K562 (cell line): ENCODE measurements around the gene L3MBTL1. TPM values are rescaled to one million over a fixed set of nuclear protein-coding genes. Genes with fewer than 3 reads are reported as not detected.

Experiments
- DIDO1 ChIP-seq: fragments of 450-650 bp; IDR thresholded peaks from 2 replicates; pipeline ENCODE4 v1.6.1; 2016; ENCODE audit warnings: low read depth, missing biosample characterization, missing genetic modification characterization
- GABPB1 ChIP-seq: sonication (generic); formaldehyde crosslinking; IDR thresholded peaks from 2 replicates; pipeline ENCODE4 v1.8.0; 2022; ENCODE audit warnings: mild to moderate bottlenecking, missing genetic modification reagents
- HDAC3 ChIP-seq: fragments of 450-650 bp; IDR thresholded peaks from 2 replicates; pipeline ENCODE4 v1.6.1; 2018; ENCODE audit warnings: borderline replicate concordance, mild to moderate bottlenecking, moderate library complexity; ENCODE audit not compliant: partially characterized antibody
- LEF1 ChIP-seq: fragments of 450-650 bp; IDR thresholded peaks from 2 replicates; pipeline ENCODE4 v1.6.1; 2016; ENCODE audit warnings: mild to moderate bottlenecking
- MBD2 ChIP-seq: sonication (generic); IDR thresholded peaks from 2 replicates; pipeline ENCODE4 v1.6.1; 2016; ENCODE audit warnings: low read depth, borderline replicate concordance
- NCOR1 ChIP-seq: fragments of 450-650 bp; IDR thresholded peaks from 2 replicates; pipeline ENCODE4 v1.6.1; 2016; ENCODE audit warnings: mild to moderate bottlenecking, moderate library complexity
- SRSF7 ChIP-seq: fragments of 200-400 bp; formaldehyde crosslinking; optimal IDR thresholded peaks from 2 replicates; pipeline ENCODE3; 2017; ENCODE audit warnings: mild to moderate bottlenecking, low read depth, low read length
- ZNF124 ChIP-seq: sonication (generic); formaldehyde crosslinking; IDR thresholded peaks from 2 replicates; pipeline ENCODE4 v1.8.1; 2022; ENCODE audit warnings: missing genetic modification reagents
- ZNF274 ChIP-seq: IDR thresholded peaks from 2 replicates; pipeline ENCODE4 v1.6.1; 2011; ENCODE audit warnings: low read depth, mild to moderate bottlenecking, low read length, moderate library complexity, borderline replicate concordance
- ZNF436 ChIP-seq: fragments of 250-450, 450-650 bp; sonication (Bioruptor Pico); formaldehyde crosslinking; IDR thresholded peaks from 2 replicates; pipeline ENCODE4 v1.7.0; 2020; ENCODE audit warnings: mild to moderate bottlenecking
- ZNF717 ChIP-seq: fragments of 250-450 bp; sonication (Bioruptor Pico); IDR thresholded peaks from 2 replicates; pipeline ENCODE4 v1.5.0; 2021
- polyA plus RNA-seq, 8 experiments: library from polyadenylated mRNA; depleted of rRNA in 4 of 8; stranded (reverse) in 5 of 8; unstranded in 3 of 8; fragments of >200 nt; fragmentation: Nextera tagmentation in 2 of 8; fragmentation: Illumina TruSeq in 1 of 8; extraction: Ambion mirVana in 2 of 8; extraction: Trizol in 1 of 8; gene quantifications; 2 replicates each; pipeline versions ENCODE4 v1.2.1 to v1.2.3, GENCODE V29; 2011 to 2014; ENCODE audit warnings: inconsistent platforms in 1 of 8, missing spikeins in 1 of 8
- total RNA-seq, 7 experiments: library from RNA; depleted of rRNA in 6 of 7; stranded (reverse); fragments of >200 nt in 6 of 7; fragmentation: Illumina TruSeq in 2 of 7; extraction: Trizol in 2 of 7; gene quantifications; 2 replicates each; pipeline versions ENCODE4 v1.2.1 to v1.2.3, GENCODE V29; 2011 to 2021; ENCODE audit warnings: low replicate concordance in 1 of 7
- TF ChIP-seq, protein P1 (sequence below): fragments of 450-650 bp; IDR thresholded peaks from 2 replicates; pipeline ENCODE4 v1.6.1; 2016; ENCODE audit warnings: mild to moderate bottlenecking, moderate library complexity

Gene L3MBTL1
- total and polyA plus RNA-seq, 9 of the 15 experiments (the other 6 are each of a cell fraction or from before 2014, with no cell fraction given), result 0.77 to 10.0 (median 4.4) TPM

GRCh38 chr20:43535370-43536004 is 28.0 kb downstream of the L3MBTL1 start (continued):
- no peak for TF ChIP-seq MBD2
- no peak for TF ChIP-seq DIDO1 (tag)
- no peak for TF ChIP-seq ZNF717 (CRISPR knock-in tag)
- no peak for TF ChIP-seq NCOR1
- no peak for TF ChIP-seq ZNF124
- TF ChIP-seq, protein P1, sequence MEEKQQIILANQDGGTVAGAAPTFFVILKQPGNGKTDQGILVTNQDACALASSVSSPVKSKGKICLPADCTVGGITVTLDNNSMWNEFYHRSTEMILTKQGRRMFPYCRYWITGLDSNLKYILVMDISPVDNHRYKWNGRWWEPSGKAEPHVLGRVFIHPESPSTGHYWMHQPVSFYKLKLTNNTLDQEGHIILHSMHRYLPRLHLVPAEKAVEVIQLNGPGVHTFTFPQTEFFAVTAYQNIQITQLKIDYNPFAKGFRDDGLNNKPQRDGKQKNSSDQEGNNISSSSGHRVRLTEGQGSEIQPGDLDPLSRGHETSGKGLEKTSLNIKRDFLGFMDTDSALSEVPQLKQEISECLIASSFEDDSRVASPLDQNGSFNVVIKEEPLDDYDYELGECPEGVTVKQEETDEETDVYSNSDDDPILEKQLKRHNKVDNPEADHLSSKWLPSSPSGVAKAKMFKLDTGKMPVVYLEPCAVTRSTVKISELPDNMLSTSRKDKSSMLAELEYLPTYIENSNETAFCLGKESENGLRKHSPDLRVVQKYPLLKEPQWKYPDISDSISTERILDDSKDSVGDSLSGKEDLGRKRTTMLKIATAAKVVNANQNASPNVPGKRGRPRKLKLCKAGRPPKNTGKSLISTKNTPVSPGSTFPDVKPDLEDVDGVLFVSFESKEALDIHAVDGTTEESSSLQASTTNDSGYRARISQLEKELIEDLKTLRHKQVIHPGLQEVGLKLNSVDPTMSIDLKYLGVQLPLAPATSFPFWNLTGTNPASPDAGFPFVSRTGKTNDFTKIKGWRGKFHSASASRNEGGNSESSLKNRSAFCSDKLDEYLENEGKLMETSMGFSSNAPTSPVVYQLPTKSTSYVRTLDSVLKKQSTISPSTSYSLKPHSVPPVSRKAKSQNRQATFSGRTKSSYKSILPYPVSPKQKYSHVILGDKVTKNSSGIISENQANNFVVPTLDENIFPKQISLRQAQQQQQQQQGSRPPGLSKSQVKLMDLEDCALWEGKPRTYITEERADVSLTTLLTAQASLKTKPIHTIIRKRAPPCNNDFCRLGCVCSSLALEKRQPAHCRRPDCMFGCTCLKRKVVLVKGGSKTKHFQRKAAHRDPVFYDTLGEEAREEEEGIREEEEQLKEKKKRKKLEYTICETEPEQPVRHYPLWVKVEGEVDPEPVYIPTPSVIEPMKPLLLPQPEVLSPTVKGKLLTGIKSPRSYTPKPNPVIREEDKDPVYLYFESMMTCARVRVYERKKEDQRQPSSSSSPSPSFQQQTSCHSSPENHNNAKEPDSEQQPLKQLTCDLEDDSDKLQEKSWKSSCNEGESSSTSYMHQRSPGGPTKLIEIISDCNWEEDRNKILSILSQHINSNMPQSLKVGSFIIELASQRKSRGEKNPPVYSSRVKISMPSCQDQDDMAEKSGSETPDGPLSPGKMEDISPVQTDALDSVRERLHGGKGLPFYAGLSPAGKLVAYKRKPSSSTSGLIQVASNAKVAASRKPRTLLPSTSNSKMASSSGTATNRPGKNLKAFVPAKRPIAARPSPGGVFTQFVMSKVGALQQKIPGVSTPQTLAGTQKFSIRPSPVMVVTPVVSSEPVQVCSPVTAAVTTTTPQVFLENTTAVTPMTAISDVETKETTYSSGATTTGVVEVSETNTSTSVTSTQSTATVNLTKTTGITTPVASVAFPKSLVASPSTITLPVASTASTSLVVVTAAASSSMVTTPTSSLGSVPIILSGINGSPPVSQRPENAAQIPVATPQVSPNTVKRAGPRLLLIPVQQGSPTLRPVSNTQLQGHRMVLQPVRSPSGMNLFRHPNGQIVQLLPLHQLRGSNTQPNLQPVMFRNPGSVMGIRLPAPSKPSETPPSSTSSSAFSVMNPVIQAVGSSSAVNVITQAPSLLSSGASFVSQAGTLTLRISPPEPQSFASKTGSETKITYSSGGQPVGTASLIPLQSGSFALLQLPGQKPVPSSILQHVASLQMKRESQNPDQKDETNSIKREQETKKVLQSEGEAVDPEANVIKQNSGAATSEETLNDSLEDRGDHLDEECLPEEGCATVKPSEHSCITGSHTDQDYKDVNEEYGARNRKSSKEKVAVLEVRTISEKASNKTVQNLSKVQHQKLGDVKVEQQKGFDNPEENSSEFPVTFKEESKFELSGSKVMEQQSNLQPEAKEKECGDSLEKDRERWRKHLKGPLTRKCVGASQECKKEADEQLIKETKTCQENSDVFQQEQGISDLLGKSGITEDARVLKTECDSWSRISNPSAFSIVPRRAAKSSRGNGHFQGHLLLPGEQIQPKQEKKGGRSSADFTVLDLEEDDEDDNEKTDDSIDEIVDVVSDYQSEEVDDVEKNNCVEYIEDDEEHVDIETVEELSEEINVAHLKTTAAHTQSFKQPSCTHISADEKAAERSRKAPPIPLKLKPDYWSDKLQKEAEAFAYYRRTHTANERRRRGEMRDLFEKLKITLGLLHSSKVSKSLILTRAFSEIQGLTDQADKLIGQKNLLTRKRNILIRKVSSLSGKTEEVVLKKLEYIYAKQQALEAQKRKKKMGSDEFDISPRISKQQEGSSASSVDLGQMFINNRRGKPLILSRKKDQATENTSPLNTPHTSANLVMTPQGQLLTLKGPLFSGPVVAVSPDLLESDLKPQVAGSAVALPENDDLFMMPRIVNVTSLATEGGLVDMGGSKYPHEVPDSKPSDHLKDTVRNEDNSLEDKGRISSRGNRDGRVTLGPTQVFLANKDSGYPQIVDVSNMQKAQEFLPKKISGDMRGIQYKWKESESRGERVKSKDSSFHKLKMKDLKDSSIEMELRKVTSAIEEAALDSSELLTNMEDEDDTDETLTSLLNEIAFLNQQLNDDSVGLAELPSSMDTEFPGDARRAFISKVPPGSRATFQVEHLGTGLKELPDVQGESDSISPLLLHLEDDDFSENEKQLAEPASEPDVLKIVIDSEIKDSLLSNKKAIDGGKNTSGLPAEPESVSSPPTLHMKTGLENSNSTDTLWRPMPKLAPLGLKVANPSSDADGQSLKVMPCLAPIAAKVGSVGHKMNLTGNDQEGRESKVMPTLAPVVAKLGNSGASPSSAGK, result no peak
- no peak for TF ChIP-seq GABPB1 (CRISPR knock-in tag)
- TF ChIP-seq ZNF436 (CRISPR knock-in tag), result no peak
- no peak for TF ChIP-seq ZNF274
- TF ChIP-seq LEF1, result no peak
- TF ChIP-seq SRSF7, result no peak
- TF ChIP-seq HDAC3, result no peak
